SK-N-SH (cell line): ENCODE data around the gene SLC13A3. TPM values are rescaled to one million over a fixed set of nuclear protein-coding genes. Genes with fewer than 3 reads are reported as not detected.

ENCODE experiments used
- CTCF ChIA-PET: fragments of 300-600, 350-600 bp; formaldehyde crosslinking; extraction: SDS; loops from one replicate; lab custom pipeline; 2021; lab: Yijun Ruan, JAX
- POLR2A ChIA-PET: fragments of 350-600 bp; sonication (Branson Sonifier 250); formaldehyde crosslinking; extraction: SDS; loops from one replicate; lab custom pipeline; 2020; ENCODE audit warnings: antibody characterized with exemption, inconsistent platforms; lab: Yijun Ruan, JAX
- DNase-seq: peaks from one replicate; pipeline ENCODE4 v3.0.0; 2012
- H2AFZ ChIP-seq: fragments of 200-600 bp; sonication (generic); 2 replicates; pipeline ENCODE4 v1.8.1; 2016; ENCODE audit warnings: antibody characterized with exemption, mild to moderate bottlenecking, low read depth
- H3F3A ChIP-seq: fragments of 200-600 bp; sonication (generic); replicated peaks from 2 replicates; pipeline ENCODE3; 2016; ENCODE audit warnings: antibody characterized with exemption, mild to moderate bottlenecking; ENCODE audit not compliant: insufficient read depth
- H3K27ac ChIP-seq, 2 experiments: fragments of 200-500 bp in 1 of 2; fragments of 200-600 bp in 1 of 2; sonication (Bioruptor generic) in 1 of 2; sonication (generic), shearing (Covaris generic) in 1 of 2; 2 replicates each; pipeline versions ENCODE4 v1.5.1 to v1.6.1; 2014 to 2016; ENCODE audit warnings: low read depth in 2 of 2, inconsistent platforms in 1 of 2, low read length in 1 of 2, mild to moderate bottlenecking in 1 of 2, mixed read lengths in 1 of 2
- H3K27me3 ChIP-seq: fragments of 200-600 bp; sonication (generic), shearing (Covaris generic); 2 replicates; pipeline ENCODE4 v1.6.1; 2016; ENCODE audit warnings: mixed run types; ENCODE audit not compliant: insufficient read depth
- H3K36me3 ChIP-seq, 2 experiments: fragments of 200-500 bp in 1 of 2; fragments of 200-600 bp in 1 of 2; sonication (Bioruptor generic) in 1 of 2; sonication (generic) in 1 of 2; replicated peaks in 1 of 2; 2 replicates each; pipeline versions ENCODE3 to v1.5.1; 2014 to 2016; ENCODE audit warnings: low read length in 1 of 2, mild to moderate bottlenecking in 1 of 2; ENCODE audit not compliant: insufficient read depth in 2 of 2, control insufficient read depth in 1 of 2
- H3K4me1 ChIP-seq, 2 experiments: fragments of 200-500 bp in 1 of 2; fragments of 200-600 bp in 1 of 2; sonication (Bioruptor generic) in 1 of 2; sonication (generic), shearing (Covaris generic) in 1 of 2; 2 replicates each; pipeline versions ENCODE4 v1.5.1 to v1.6.1; 2014 to 2016; ENCODE audit warnings: low read depth in 1 of 2, low read length in 1 of 2, mixed run types in 1 of 2; ENCODE audit not compliant: insufficient read depth in 2 of 2, control insufficient read depth in 1 of 2
- H3K4me2 ChIP-seq: fragments of 200-600 bp; sonication (generic), shearing (Covaris generic); 2 replicates; pipeline ENCODE4 v1.6.1; 2017; ENCODE audit warnings: mixed run types
- H3K4me3 ChIP-seq, 2 experiments: fragments of 200-500 bp in 1 of 2; fragments of 200-600 bp in 1 of 2; sonication (Bioruptor generic) in 1 of 2; sonication (generic), shearing (Covaris generic) in 1 of 2; 2 replicates each; pipeline versions ENCODE4 v1.5.1 to v1.8.1; 2014 to 2016; ENCODE audit warnings: low read depth in 2 of 2, inconsistent platforms in 1 of 2, low read length in 1 of 2, mild to moderate bottlenecking in 1 of 2, mixed read lengths in 1 of 2, moderate library complexity in 1 of 2
- H3K79me2 ChIP-seq: fragments of 200-600 bp; sonication (generic); 2 replicates; pipeline ENCODE4 v1.8.1; 2017; ENCODE audit warnings: mild to moderate bottlenecking; ENCODE audit not compliant: insufficient read depth
- H3K9ac ChIP-seq: fragments of 200-600 bp; sonication (generic); 2 replicates; pipeline ENCODE4 v1.6.1; 2017; ENCODE audit warnings: mixed run types
- H3K9me2 ChIP-seq: fragments of 200-600 bp; sonication (generic); 2 replicates; pipeline ENCODE4 v1.6.1; 2017; ENCODE audit warnings: mixed run types
- H3K9me3 ChIP-seq: fragments of 200-600 bp; sonication (generic); 2 replicates; pipeline ENCODE4 v1.6.1; 2017; ENCODE audit warnings: mixed run types, mild to moderate bottlenecking, moderate library complexity
- H4K20me1 ChIP-seq: fragments of 200-600 bp; sonication (generic); 2 replicates; pipeline ENCODE4 v1.6.1; 2017; ENCODE audit warnings: mild to moderate bottlenecking, mixed run types; ENCODE audit not compliant: insufficient read depth
- FOXJ3 ChIP-seq: sonication (generic); formaldehyde crosslinking; IDR thresholded peaks from 2 replicates; pipeline ENCODE4 v1.5.1; 2020; ENCODE audit warnings: mild to moderate bottlenecking, missing genetic modification reagents
- FOXM1 ChIP-seq: IDR thresholded peaks from 2 replicates; pipeline ENCODE4 v1.4.0; 2012; ENCODE audit warnings: low read depth, mild to moderate bottlenecking
- GABPA ChIP-seq: IDR thresholded peaks from 2 replicates; pipeline ENCODE4 v1.4.0; 2012; ENCODE audit warnings: low read depth, mild to moderate bottlenecking
- MXI1 ChIP-seq: IDR thresholded peaks from 2 replicates; pipeline ENCODE4 v1.6.1; 2012; ENCODE audit warnings: mild to moderate bottlenecking, low read depth, low read length, improper control_type of control experiment
- POLR2AphosphoS5 ChIP-seq: IDR thresholded peaks from 2 replicates; pipeline ENCODE4 v1.6.1; 2012; ENCODE audit warnings: low read depth, low read length
- RAD21 ChIP-seq: IDR thresholded peaks from 2 replicates; pipeline ENCODE4 v1.6.1; 2012; ENCODE audit warnings: mild to moderate bottlenecking, low read length
- SIN3A ChIP-seq: IDR thresholded peaks from 2 replicates; pipeline ENCODE4 v1.6.1; 2012; ENCODE audit warnings: low read depth, mild to moderate bottlenecking, low read length, moderate library complexity, borderline replicate concordance
- TAF1 ChIP-seq: IDR thresholded peaks from 2 replicates; pipeline ENCODE4 v1.6.1; 2012; ENCODE audit warnings: low read depth, mild to moderate bottlenecking, low read length, moderate library complexity, borderline replicate concordance
- TCF12 ChIP-seq: IDR thresholded peaks from 2 replicates; pipeline ENCODE4 v1.4.0; 2012
- YY1 ChIP-seq: IDR thresholded peaks from 2 replicates; pipeline ENCODE4 v1.4.0; 2012; ENCODE audit warnings: low read depth, mild to moderate bottlenecking
- whole genome bisulfite sequencing: methylation state at CpG from one replicate; pipeline ENCODE4 v1.1.6; 2017; ENCODE audit warnings: low lambda C conversion rate; 5-methylcytosine and 5-hydroxymethylcytosine counted together
- polyA plus RNA-seq, 3 experiments: library from polyadenylated mRNA; depleted of rRNA; stranded (reverse); fragments of >200 nt; gene quantifications; 2 replicates each; pipeline ENCODE4 v1.2.3, GENCODE V29; 2012
- TF ChIP-seq, protein P1 (sequence below): fragments of 150-350 bp; IDR thresholded peaks from 2 replicates; pipeline ENCODE4 v1.6.1; 2017; ENCODE audit warnings: antibody characterized with exemption, low read length, low read depth, borderline replicate concordance
- TF ChIP-seq, protein P2 (sequence below): IDR thresholded peaks from 2 replicates; pipeline ENCODE4 v1.6.1; 2012; ENCODE audit warnings: mild to moderate bottlenecking, low read depth, low read length, moderate library complexity
- TF ChIP-seq, protein P3 (sequence below): IDR thresholded peaks from 2 replicates; pipeline ENCODE4; 2012
- TF ChIP-seq, protein P4 (sequence below): IDR thresholded peaks from 2 replicates; pipeline ENCODE4 v1.4.0; 2012; ENCODE audit warnings: low read depth, borderline replicate concordance

SLC13A3 gene
- polyA plus RNA-seq, 1 of the 3 experiments (the other 2 are of a cell fraction): 0.10 TPM

DNA sequence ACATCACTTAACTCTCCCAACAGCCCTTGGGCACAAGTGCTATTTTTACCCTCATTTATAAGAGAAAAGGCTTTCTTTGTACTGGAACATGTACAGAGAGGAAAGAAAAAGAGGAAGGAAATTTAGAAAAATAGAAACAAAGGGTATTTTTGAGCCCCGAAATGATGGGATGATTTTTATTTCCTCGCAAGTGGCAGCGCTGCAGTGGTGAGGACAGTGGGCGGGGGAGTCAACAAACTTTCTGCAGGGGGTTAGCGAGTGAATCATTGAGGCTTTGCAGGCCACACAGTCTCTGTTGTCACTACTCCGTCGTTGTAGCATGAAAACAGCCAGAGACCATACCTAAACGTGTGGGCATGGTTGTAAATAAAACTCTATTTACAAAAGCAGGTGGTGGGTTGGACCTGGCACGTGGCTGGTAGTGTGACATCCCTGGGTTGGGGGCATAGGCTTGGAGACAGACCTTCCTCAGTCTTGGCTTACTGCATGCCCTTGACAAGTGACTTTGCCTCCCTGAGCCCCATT, 75.3 kb downstream of the SLC13A3 start (continued):
- TF ChIP-seq, protein P1, sequence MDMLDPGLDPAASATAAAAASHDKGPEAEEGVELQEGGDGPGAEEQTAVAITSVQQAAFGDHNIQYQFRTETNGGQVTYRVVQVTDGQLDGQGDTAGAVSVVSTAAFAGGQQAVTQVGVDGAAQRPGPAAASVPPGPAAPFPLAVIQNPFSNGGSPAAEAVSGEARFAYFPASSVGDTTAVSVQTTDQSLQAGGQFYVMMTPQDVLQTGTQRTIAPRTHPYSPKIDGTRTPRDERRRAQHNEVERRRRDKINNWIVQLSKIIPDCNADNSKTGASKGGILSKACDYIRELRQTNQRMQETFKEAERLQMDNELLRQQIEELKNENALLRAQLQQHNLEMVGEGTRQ: no peak
- no peak for TF ChIP-seq YY1

DNA sequence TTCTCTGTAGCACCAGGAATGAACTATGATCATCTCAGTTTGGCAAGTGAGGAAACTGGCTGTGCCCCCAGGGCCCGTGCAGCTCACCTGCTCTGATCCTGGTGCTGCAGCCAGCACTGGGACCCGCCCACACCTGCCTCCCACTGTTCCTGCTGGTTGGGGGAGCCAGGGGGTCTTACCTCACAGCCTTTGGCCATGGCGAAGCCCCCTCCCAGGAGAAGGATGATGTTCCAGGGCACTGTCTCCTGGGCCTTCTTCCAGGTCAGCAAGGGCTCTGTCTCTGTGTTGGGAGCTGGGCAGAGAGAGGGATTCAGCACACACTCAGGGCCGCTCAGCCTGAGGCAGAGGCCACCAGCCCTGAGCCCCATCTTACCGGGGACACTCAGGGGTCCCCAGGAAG, 75.9 kb downstream of the SLC13A3 start:
- ChIA-PET CTCF (interaction anchor here (1.4 to 4.3 kb wide), 3 partner anchors 13 to 106 kb away, joined by 3 to 15 read pairs (median 11); no protein-coding TSS in a partner anchor), POLR2A (no interaction called here)
- Histone ChIP-seq H3K27me3 (no peaks in the 10 kb centered on the region), H3F3A (no peaks in the 10 kb centered on the region), H3K4me3 (no peak overlapping the region), H3K36me3 (no peaks in the 10 kb centered on the region), H3K9ac (no peak overlapping the region), H3K79me2 (no peaks in the 10 kb centered on the region), H3K9me3 (no peaks in the 10 kb centered on the region), H4K20me1 (no peaks in the 10 kb centered on the region), H3K4me1 (peaks cover 0 to 15% of the 10 kb centered on the region in 2 experiments; a peak in 1 of 4 replicates), H3K4me2 (no peak overlapping the region), H2AFZ (no peak overlapping the region), H3K27ac (no peak overlapping the region), H3K9me2 (no peaks in the 10 kb centered on the region)
- no peak for DNase-seq
- WGBS: 30% methylated on average over 4 of the region's 5 CpGs
- TF ChIP-seq, protein P2, sequence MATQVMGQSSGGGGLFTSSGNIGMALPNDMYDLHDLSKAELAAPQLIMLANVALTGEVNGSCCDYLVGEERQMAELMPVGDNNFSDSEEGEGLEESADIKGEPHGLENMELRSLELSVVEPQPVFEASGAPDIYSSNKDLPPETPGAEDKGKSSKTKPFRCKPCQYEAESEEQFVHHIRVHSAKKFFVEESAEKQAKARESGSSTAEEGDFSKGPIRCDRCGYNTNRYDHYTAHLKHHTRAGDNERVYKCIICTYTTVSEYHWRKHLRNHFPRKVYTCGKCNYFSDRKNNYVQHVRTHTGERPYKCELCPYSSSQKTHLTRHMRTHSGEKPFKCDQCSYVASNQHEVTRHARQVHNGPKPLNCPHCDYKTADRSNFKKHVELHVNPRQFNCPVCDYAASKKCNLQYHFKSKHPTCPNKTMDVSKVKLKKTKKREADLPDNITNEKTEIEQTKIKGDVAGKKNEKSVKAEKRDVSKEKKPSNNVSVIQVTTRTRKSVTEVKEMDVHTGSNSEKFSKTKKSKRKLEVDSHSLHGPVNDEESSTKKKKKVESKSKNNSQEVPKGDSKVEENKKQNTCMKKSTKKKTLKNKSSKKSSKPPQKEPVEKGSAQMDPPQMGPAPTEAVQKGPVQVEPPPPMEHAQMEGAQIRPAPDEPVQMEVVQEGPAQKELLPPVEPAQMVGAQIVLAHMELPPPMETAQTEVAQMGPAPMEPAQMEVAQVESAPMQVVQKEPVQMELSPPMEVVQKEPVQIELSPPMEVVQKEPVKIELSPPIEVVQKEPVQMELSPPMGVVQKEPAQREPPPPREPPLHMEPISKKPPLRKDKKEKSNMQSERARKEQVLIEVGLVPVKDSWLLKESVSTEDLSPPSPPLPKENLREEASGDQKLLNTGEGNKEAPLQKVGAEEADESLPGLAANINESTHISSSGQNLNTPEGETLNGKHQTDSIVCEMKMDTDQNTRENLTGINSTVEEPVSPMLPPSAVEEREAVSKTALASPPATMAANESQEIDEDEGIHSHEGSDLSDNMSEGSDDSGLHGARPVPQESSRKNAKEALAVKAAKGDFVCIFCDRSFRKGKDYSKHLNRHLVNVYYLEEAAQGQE: no peak
- TF ChIP-seq TAF1 (no peak), POLR2AphosphoS5 (no peak)

DNA sequence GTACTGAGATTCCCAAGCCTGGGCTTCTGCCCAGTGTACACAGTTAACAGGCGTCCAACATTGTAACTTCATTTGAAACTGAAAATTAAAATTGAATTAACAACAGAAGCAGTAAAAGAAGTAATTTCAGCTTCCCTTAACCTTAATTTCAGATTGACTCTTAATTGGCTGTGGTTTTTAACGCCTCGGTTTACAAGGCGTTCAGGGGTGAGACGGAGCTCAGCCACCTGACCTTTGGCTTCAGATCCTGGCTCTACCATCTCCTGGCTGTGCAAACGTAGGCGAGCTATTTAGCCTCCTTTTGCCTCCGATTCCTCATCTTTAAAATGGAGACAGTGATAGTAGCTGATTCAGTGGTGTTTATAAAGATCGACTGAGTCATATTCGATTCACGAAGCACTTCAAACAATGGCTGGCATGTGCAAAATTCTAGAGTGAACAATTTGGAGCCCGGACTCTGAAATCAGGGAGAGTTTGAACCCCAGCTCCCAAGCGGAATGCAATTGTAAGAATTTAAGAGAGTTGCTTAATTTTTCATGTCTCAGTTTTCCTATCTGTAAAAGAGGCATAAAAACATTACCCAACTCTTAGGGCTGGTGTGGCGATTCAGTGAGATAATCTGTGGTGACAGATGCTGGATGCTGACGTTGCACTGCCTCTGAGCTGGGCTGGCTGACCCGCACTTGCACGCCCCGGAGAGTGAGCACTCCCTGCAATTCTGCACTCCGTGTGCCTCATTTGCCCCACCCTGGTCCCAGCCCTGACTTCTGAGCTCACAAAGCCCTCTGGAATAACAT, 77.3 kb downstream of the SLC13A3 start:
- Histone ChIP-seq H3K79me2 (no peaks in the 10 kb centered on the region), H2AFZ (no peak overlapping the region), H3K4me2 (no peak overlapping the region), H4K20me1 (no peaks in the 10 kb centered on the region), H3K4me3 (no peak overlapping the region), H3K27me3 (no peaks in the 10 kb centered on the region), H3K36me3 (no peaks in the 10 kb centered on the region), H3F3A (no peaks in the 10 kb centered on the region), H3K9ac (no peak overlapping the region), H3K9me3 (no peaks in the 10 kb centered on the region), H3K9me2 (no peaks in the 10 kb centered on the region), H3K4me1 (peaks cover 0 to 20% of the 10 kb centered on the region in 2 experiments; a peak in 1 of 4 replicates), H3K27ac (no peak overlapping the region)
- no peak for DNase-seq
- POLR2A ChIA-PET: no interaction called here
- TF ChIP-seq FOXJ3 (CRISPR knock-in tag) (no peak), TCF12 (no peak), POLR2AphosphoS5 (no peak), MXI1 (no peak), RAD21 (no peak), FOXM1 (no peak), SIN3A (no peak), GABPA (no peak)
- TF ChIP-seq, protein P3, sequence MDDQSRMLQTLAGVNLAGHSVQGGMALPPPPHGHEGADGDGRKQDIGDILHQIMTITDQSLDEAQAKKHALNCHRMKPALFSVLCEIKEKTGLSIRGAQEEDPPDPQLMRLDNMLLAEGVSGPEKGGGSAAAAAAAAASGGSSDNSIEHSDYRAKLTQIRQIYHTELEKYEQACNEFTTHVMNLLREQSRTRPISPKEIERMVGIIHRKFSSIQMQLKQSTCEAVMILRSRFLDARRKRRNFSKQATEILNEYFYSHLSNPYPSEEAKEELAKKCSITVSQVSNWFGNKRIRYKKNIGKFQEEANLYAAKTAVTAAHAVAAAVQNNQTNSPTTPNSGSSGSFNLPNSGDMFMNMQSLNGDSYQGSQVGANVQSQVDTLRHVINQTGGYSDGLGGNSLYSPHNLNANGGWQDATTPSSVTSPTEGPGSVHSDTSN: no peak
- TF ChIP-seq, protein P4, sequence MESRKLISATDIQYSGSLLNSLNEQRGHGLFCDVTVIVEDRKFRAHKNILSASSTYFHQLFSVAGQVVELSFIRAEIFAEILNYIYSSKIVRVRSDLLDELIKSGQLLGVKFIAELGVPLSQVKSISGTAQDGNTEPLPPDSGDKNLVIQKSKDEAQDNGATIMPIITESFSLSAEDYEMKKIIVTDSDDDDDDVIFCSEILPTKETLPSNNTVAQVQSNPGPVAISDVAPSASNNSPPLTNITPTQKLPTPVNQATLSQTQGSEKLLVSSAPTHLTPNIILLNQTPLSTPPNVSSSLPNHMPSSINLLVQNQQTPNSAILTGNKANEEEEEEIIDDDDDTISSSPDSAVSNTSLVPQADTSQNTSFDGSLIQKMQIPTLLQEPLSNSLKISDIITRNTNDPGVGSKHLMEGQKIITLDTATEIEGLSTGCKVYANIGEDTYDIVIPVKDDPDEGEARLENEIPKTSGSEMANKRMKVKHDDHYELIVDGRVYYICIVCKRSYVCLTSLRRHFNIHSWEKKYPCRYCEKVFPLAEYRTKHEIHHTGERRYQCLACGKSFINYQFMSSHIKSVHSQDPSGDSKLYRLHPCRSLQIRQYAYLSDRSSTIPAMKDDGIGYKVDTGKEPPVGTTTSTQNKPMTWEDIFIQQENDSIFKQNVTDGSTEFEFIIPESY: no peak
- CTCF ChIA-PET: interaction anchor here (0.7 to 4.3 kb wide), 7 partner anchors 10 to 810 kb away, joined by 3 to 21 read pairs (median 3); no protein-coding TSS in a partner anchor
- WGBS: 64% methylated on average over 19 of the region's 19 CpGs
